ENCODE data around the gene GRIFIN. TPM values are rescaled to one million over a fixed set of nuclear protein-coding genes. Genes with fewer than 3 reads are reported as not detected.
A peak's percentile ranks its signal among the peaks of the same experiment; 100 is the strongest.

GRIFIN gene
- total and polyA plus RNA-seq, 9 of the 15 experiments (the other 6 are each of a cell fraction or from before 2014, with no cell fraction given) = not detected

DNA sequence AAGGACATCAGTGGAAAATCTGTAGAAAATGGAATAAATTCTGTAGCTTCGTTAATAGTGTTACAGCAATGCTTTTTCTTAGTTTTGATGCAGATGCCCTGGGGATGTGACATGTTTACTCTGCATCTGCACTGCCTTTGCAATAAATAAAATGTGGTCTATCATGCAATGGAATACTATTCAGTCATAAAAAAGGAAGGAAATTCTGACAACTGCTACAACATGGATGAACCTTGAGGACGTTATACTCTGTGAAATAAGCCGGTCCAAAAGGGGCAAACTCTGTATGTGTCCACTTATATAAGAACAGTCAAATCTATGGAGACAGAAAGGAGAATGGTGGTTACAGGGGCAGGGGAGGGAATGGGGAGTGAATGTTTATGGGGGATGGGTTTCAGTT is 13.5 kb downstream of the GRIFIN start (continued):
- TF ChIP-seq MEF2D (tag; conservative IDR thresholded peaks at IDR 0.05; ENCODE audit: low read depth) (no peak), RBM25 (IDR thresholded peaks at IDR 0.05; ENCODE audit: low read depth, low read length, severe bottlenecking) (peak; percentile 23), PHF21A (IDR thresholded peaks at IDR 0.05; ENCODE audit: borderline replicate concordance, low read depth) (no peak), FOXA3 (CRISPR knock-in tag; conservative IDR thresholded peaks at IDR 0.05 in 1 of 2, IDR thresholded peaks at IDR 0.05 in 1 of 2) (no peak), ZNF644 (tag; IDR thresholded peaks at IDR 0.05; ENCODE audit: low read depth) (no peak), TOE1 (IDR thresholded peaks at IDR 0.05; ENCODE audit: borderline replicate concordance) (no peak), TOE1 (CRISPR knock-in tag; IDR thresholded peaks at IDR 0.05; ENCODE audit: borderline replicate concordance, low read depth) (no peak)
- TF ChIP-seq, protein P1, sequence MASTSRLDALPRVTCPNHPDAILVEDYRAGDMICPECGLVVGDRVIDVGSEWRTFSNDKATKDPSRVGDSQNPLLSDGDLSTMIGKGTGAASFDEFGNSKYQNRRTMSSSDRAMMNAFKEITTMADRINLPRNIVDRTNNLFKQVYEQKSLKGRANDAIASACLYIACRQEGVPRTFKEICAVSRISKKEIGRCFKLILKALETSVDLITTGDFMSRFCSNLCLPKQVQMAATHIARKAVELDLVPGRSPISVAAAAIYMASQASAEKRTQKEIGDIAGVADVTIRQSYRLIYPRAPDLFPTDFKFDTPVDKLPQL (IDR thresholded peaks at IDR 0.05; ENCODE audit: extremely low read depth, insufficient read length) = no peak

DNA sequence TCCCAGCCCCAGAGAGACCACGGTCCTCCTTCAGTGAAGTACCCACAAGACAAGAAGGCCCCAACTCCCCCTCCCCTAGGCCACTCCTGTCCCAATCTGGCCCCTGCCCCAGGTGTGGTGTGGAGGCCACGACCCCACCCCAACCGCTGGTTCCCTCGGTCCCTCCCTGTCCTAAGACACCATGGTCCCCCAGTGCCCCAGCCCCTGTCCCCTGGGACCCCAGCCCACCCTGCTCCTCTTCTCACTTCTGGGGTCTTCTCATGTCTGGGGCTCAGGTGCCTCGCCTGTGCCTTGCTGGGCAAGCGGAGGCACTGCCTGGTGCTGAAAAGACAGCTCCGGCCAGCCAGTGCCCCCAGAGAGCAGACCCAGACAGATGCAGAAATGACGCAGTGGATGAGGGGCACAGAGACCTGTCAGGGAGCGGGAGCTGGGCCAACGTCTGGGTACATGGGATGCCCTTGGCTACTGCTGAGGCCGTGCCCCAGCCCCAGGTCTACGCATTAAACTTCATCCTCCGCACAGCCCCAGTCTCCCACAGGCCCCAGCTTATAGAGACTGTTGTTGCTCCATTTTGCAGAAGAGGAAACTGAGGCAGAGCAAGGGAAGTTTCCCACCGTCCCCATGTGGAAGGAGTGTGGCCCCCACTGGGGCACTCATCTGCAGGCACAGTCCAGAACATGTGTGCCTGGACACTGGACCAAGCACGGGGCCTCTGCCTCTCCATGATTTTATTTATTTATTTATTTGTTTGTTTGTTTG is 14.8 kb downstream of the GRIFIN start:
- no peak overlapping the region for H2AFZ ChIP-seq (ENCODE audit: low read depth, low read length)
- H3K36me3 ChIP-seq (ENCODE audit: control insufficient read depth, insufficient read depth, low read length) = no peaks in the 10 kb centered on the region
- H4K20me1 ChIP-seq (replicated peaks; ENCODE audit: control insufficient read depth, insufficient read depth, low read length) = peaks cover 12% of the 10 kb centered on the region; the same call in 1 of the 2 replicates
- H3K79me2 ChIP-seq (ENCODE audit: control insufficient read depth, insufficient read depth, low read length) = no peaks in the 10 kb centered on the region
- POLR2A ChIA-PET = interaction anchor here (0.6 to 0.7 kb wide), 2 partner anchors 10 to 32 kb away, joined by 3 read pairs; no protein-coding TSS in a partner anchor
- ATAC-seq (no peak), FAIRE-seq (no peak), DNase-seq (ENCODE audit: extremely low read depth in 1 of 4, low spot score in 3 of 4) (no peak)
- H3K27me3 ChIP-seq (ENCODE audit: control insufficient read depth in 2 of 2, insufficient read depth in 2 of 2, low read length in 2 of 2) = peaks cover 2 to 19% of the 10 kb centered on the region in 2 experiments; a peak in 3 of 5 replicates
- no peak overlapping the region for H3K9ac ChIP-seq (ENCODE audit: insufficient read depth in 1 of 2, low read depth in 2 of 2, low read length in 2 of 2)
- no peaks in the 10 kb centered on the region for H3K9me1 ChIP-seq (ENCODE audit: control insufficient read depth, insufficient read depth, low read length)
- H3K9me3 ChIP-seq (replicated peaks; ENCODE audit: control insufficient read depth, insufficient read depth, low read depth, low read length) = no peaks in the 10 kb centered on the region; the same call in 1 of the 2 replicates
- CTCF ChIA-PET (ENCODE audit: low intra/inter-chr PET ratio) = no interaction called here
- intact Hi-C loops (cut with micrococcal nuclease) (no loop called here), in situ Hi-C loops (cut with MboI) (no loop called here)
- 25% methylated on average over 14 of the region's 15 CpGs for WGBS (ENCODE audit: insufficient coverage, low coverage, missing lambda C conversion rate)
- BruUV-seq (replicated peaks) = no TSS peak
- peaks cover 0 to 9% of the 10 kb centered on the region in 2 experiments; a peak in 2 of 5 replicates for H3K4me1 ChIP-seq (replicated peaks in 1 of 2; ENCODE audit: control insufficient read depth in 2 of 2, insufficient read depth in 2 of 2, low read length in 2 of 2)
- no peak overlapping the region for H3K27ac ChIP-seq (ENCODE audit: extremely low read depth, low read depth, low read length)
- no peak overlapping the region for H3K4me3 ChIP-seq
- H3K4me2 ChIP-seq (ENCODE audit: insufficient read depth, low read length) = no peak overlapping the region
- TF ChIP-seq, protein P2, sequence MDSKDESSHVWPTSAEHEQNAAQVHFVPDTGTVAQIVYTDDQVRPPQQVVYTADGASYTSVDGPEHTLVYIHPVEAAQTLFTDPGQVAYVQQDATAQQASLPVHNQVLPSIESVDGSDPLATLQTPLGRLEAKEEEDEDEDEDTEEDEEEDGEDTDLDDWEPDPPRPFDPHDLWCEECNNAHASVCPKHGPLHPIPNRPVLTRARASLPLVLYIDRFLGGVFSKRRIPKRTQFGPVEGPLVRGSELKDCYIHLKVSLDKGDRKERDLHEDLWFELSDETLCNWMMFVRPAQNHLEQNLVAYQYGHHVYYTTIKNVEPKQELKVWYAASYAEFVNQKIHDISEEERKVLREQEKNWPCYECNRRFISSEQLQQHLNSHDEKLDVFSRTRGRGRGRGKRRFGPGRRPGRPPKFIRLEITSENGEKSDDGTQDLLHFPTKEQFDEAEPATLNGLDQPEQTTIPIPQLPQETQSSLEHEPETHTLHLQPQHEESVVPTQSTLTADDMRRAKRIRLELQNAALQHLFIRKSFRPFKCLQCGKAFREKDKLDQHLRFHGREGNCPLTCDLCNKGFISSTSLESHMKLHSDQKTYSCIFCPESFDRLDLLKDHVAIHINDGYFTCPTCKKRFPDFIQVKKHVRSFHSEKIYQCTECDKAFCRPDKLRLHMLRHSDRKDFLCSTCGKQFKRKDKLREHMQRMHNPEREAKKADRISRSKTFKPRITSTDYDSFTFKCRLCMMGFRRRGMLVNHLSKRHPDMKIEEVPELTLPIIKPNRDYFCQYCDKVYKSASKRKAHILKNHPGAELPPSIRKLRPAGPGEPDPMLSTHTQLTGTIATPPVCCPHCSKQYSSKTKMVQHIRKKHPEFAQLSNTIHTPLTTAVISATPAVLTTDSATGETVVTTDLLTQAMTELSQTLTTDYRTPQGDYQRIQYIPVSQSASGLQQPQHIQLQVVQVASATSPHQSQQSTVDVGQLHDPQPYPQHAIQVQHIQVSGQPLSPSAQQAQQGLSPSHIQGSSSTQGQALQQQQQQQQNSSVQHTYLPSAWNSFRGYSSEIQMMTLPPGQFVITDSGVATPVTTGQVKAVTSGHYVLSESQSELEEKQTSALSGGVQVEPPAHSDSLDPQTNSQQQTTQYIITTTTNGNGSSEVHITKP (IDR thresholded peaks at IDR 0.05; ENCODE audit: partially characterized antibody) = no peak
- no peak for TF ChIP-seq NFIX (CRISPR knock-in tag; IDR thresholded peaks at IDR 0.05; ENCODE audit: low read depth)
- TF ChIP-seq, protein P3, sequence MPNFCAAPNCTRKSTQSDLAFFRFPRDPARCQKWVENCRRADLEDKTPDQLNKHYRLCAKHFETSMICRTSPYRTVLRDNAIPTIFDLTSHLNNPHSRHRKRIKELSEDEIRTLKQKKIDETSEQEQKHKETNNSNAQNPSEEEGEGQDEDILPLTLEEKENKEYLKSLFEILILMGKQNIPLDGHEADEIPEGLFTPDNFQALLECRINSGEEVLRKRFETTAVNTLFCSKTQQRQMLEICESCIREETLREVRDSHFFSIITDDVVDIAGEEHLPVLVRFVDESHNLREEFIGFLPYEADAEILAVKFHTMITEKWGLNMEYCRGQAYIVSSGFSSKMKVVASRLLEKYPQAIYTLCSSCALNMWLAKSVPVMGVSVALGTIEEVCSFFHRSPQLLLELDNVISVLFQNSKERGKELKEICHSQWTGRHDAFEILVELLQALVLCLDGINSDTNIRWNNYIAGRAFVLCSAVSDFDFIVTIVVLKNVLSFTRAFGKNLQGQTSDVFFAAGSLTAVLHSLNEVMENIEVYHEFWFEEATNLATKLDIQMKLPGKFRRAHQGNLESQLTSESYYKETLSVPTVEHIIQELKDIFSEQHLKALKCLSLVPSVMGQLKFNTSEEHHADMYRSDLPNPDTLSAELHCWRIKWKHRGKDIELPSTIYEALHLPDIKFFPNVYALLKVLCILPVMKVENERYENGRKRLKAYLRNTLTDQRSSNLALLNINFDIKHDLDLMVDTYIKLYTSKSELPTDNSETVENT (CRISPR knock-in tag; IDR thresholded peaks at IDR 0.05) = no peak
